Dedifferentiated amniotic fluid mesenchymal stem cell (primary cell): Measurements from ENCODE around the gene MRGPRX2.

Source experiments
- DNase-seq: peaks from one replicate; pipeline ENCODE4 v3.0.0-alpha.2; 2016; ENCODE audit errors: extremely low spot score

The MRGPRX2 gene

GRCh38 chr11:19060629-19061028, at the start of gene MRGPRX2:
MRGPRX2 (minus strand) TSS chr11:19060717; CDS start chr11:19056402, 4,315 bp downstream.
- DNase-seq = no peak

- no peak for DNase-seq
Observed at GRCh38 chr11:19110295-19110694, 49.8 kb upstream of the MRGPRX2 start.

- DNase-seq = no peak
Observed at GRCh38 chr11:19107125-19107524, 46.6 kb upstream of the MRGPRX2 start.

- no peak for DNase-seq
Observed at GRCh38 chr11:19105011-19105410, 44.5 kb upstream of the MRGPRX2 start.

- no peak for DNase-seq
Observed at GRCh38 chr11:19102521-19102900, 42.0 kb upstream of the MRGPRX2 start.

GRCh38 chr11:19101796-19102520, 41.4 kb upstream of the MRGPRX2 start:
- DNase-seq = no peak

- DNase-seq = no peak
Observed at GRCh38 chr11:19100885-19101284, 40.4 kb upstream of the MRGPRX2 start.

- no peak for DNase-seq
Observed at GRCh38 chr11:19099093-19099492, 38.6 kb upstream of the MRGPRX2 start.

- DNase-seq = no peak
Observed at GRCh38 chr11:19094859-19095258, 34.3 kb upstream of the MRGPRX2 start.

GRCh38 chr11:19093976-19094375, 33.5 kb upstream of the MRGPRX2 start:
- no peak for DNase-seq

GRCh38 chr11:19092850-19093249, 32.3 kb upstream of the MRGPRX2 start:
- DNase-seq = no peak

GRCh38 chr11:19092342-19092741, 31.8 kb upstream of the MRGPRX2 start:
- no peak for DNase-seq

- no peak for DNase-seq
Observed at GRCh38 chr11:19091366-19091765, 30.8 kb upstream of the MRGPRX2 start.

GRCh38 chr11:19089421-19089820, 28.9 kb upstream of the MRGPRX2 start:
- DNase-seq = no peak

GRCh38 chr11:19088791-19089190, 28.3 kb upstream of the MRGPRX2 start:
- no peak for DNase-seq

- DNase-seq = peak; percentile 19
Observed at GRCh38 chr11:19087658-19088057, 27.1 kb upstream of the MRGPRX2 start.

GRCh38 chr11:19084661-19085315, 24.3 kb upstream of the MRGPRX2 start:
- no peak for DNase-seq

- no peak for DNase-seq
Observed at GRCh38 chr11:19083166-19083565, 22.6 kb upstream of the MRGPRX2 start.

- no peak for DNase-seq
Observed at GRCh38 chr11:19080579-19080993, 20.1 kb upstream of the MRGPRX2 start.

GRCh38 chr11:19079643-19080440, 19.3 kb upstream of the MRGPRX2 start:
- peak; percentile 56 for DNase-seq

GRCh38 chr11:19077965-19078364, 17.4 kb upstream of the MRGPRX2 start:
- DNase-seq = no peak

GRCh38 chr11:19076744-19077589, 16.4 kb upstream of the MRGPRX2 start:
- DNase-seq = peak; percentile 49
